ENCODE results near the gene SPRR5.

Gene SPRR5

GRCh38 chr1:152919071-152919470 is 27.9 kb upstream of the SPRR5 start:
- no peaks in the 10 kb centered on the region for H3K4me1 ChIP-seq (ENCODE audit: insufficient read depth, low read length, severe bottlenecking)
- H3K9me3 ChIP-seq (ENCODE audit: low read length): no peaks in the 10 kb centered on the region
- H3K9ac ChIP-seq (ENCODE audit: low read length): no peak overlapping the region
- no peaks in the 10 kb centered on the region for H3K9me2 ChIP-seq (ENCODE audit: low read depth, low read length)
- no peaks in the 10 kb centered on the region for H3K36me3 ChIP-seq (ENCODE audit: insufficient read depth, low read length)
- TF ChIP-seq CTCF (IDR thresholded peaks at IDR 0.05; ENCODE audit: low read length): no peak
- TF ChIP-seq EZH2 (IDR thresholded peaks at IDR 0.05; ENCODE audit: borderline replicate concordance, low read length): no peak
- no peak overlapping the region for H3K4me3 ChIP-seq (ENCODE audit: low read depth, low read length, poor library complexity, severe bottlenecking)
- H3K4me2 ChIP-seq (ENCODE audit: low read length): no peak overlapping the region
- H3K27me3 ChIP-seq (ENCODE audit: insufficient read depth, low read length): no peaks in the 10 kb centered on the region
- no peaks in the 10 kb centered on the region for H3F3A ChIP-seq (ENCODE audit: insufficient read depth, low read length)
- no peak overlapping the region for H3K27ac ChIP-seq (ENCODE audit: low read depth, low read length, poor library complexity, severe bottlenecking)
- no peak overlapping the region for H2AFZ ChIP-seq (ENCODE audit: low read length)
- H3K79me2 ChIP-seq (ENCODE audit: insufficient read depth, low read length): no peaks in the 10 kb centered on the region
- H4K20me1 ChIP-seq (ENCODE audit: insufficient read depth, low read length): no peaks in the 10 kb centered on the region

GRCh38 chr1:152924191-152924590 is 22.8 kb upstream of the SPRR5 start:
- Histone ChIP-seq H3K9me3 (ENCODE audit: low read length) (no peaks in the 10 kb centered on the region), H3K4me3 (ENCODE audit: low read depth, low read length, poor library complexity, severe bottlenecking) (no peak overlapping the region), H3K9me2 (ENCODE audit: low read depth, low read length) (no peaks in the 10 kb centered on the region), H3K79me2 (ENCODE audit: insufficient read depth, low read length) (no peaks in the 10 kb centered on the region), H2AFZ (ENCODE audit: low read length) (no peak overlapping the region), H4K20me1 (ENCODE audit: insufficient read depth, low read length) (no peaks in the 10 kb centered on the region), H3K9ac (ENCODE audit: low read length) (no peak overlapping the region), H3K4me1 (ENCODE audit: insufficient read depth, low read length, severe bottlenecking) (no peaks in the 10 kb centered on the region), H3K27me3 (ENCODE audit: insufficient read depth, low read length) (no peaks in the 10 kb centered on the region), H3K4me2 (ENCODE audit: low read length) (no peak overlapping the region), H3K36me3 (ENCODE audit: insufficient read depth, low read length) (no peaks in the 10 kb centered on the region), H3K27ac (ENCODE audit: low read depth, low read length, poor library complexity, severe bottlenecking) (no peak overlapping the region), H3F3A (ENCODE audit: insufficient read depth, low read length) (no peaks in the 10 kb centered on the region)
- TF ChIP-seq CTCF (IDR thresholded peaks at IDR 0.05; ENCODE audit: low read length) (no peak), EZH2 (IDR thresholded peaks at IDR 0.05; ENCODE audit: borderline replicate concordance, low read length) (no peak)

DNA sequence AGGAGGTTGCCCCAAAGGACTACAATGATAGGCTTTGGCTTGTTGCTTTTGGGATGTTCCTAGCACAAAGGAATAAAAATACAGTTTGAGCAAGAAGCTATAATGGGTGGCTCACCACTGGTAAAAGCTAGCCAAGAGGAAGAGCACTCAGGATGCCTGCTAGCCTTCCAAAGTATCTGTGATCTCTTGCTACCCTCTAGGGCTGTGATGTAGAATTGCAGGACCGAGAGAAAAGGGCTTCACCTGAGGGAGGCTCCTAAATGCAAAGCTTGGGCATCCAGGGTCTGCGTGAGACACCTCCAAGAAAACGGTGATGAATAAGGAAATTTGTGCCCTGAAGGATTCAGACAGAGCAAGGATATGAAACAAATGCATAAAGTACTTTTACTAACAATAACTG is 20.9 kb upstream of the SPRR5 start:
- Histone ChIP-seq H3K79me2 (ENCODE audit: insufficient read depth, low read length) (no peaks in the 10 kb centered on the region), H3K9me3 (ENCODE audit: low read length) (no peaks in the 10 kb centered on the region), H3K36me3 (ENCODE audit: insufficient read depth, low read length) (no peaks in the 10 kb centered on the region), H3K4me3 (ENCODE audit: low read depth, low read length, poor library complexity, severe bottlenecking) (no peak overlapping the region), H2AFZ (ENCODE audit: low read length) (no peak overlapping the region), H3K27me3 (ENCODE audit: insufficient read depth, low read length) (no peaks in the 10 kb centered on the region), H3K27ac (ENCODE audit: low read depth, low read length, poor library complexity, severe bottlenecking) (no peak overlapping the region), H3K4me1 (ENCODE audit: insufficient read depth, low read length, severe bottlenecking) (no peaks in the 10 kb centered on the region), H3K9me2 (ENCODE audit: low read depth, low read length) (no peaks in the 10 kb centered on the region), H4K20me1 (ENCODE audit: insufficient read depth, low read length) (no peaks in the 10 kb centered on the region), H3F3A (ENCODE audit: insufficient read depth, low read length) (no peaks in the 10 kb centered on the region), H3K9ac (ENCODE audit: low read length) (no peak overlapping the region), H3K4me2 (ENCODE audit: low read length) (no peak overlapping the region)
- TF ChIP-seq CTCF (IDR thresholded peaks at IDR 0.05; ENCODE audit: low read length) (peak; percentile 49; the same call in 1 of the 2 replicates), EZH2 (IDR thresholded peaks at IDR 0.05; ENCODE audit: borderline replicate concordance, low read length) (no peak)
